Pancreas (tissue), 10 donors: ENCODE results near the gene LAMP5. TPM values are rescaled to one million over a fixed set of nuclear protein-coding genes. Genes with fewer than 3 reads are reported as not detected.

Source experiments
- ATAC-seq, 4 donors: fragments of 200-7000 bp; cut with Tn5 transposase; one replicate each; pipeline versions ENCODE4 v1.8.0 to v1.9.1; 2020; ENCODE audit warnings: mild to moderate bottlenecking in 4 of 4, moderate library complexity in 4 of 4
- DNase-seq, 6 donors: peaks; one replicate each; pipeline ENCODE4 v3.0.0-alpha.2; 2020
- FAIRE-seq: peaks from 2 replicates; lab custom pipeline; 2012; peaks lifted over from hg19 to GRCh38; lab: Jason Lieb, UNC
- H3K27ac ChIP-seq, 4 donors: fragments of 200-600 bp; sonication (generic); 1 replicate in 3 of 4; 2 replicates in 1 of 4; pipeline versions ENCODE4 v1.5.0 to v1.8.0; 2020
- H3K27me3 ChIP-seq, 4 donors: fragments of 200-600 bp; one replicate each; pipeline ENCODE4 v1.8.0; 2021
- H3K36me3 ChIP-seq, 3 donors: fragments of 200-600 bp; sonication (generic) in 1 of 3; one replicate each; pipeline versions ENCODE4 v1.5.0 to v1.8.0; 2020 to 2021
- H3K4me1 ChIP-seq, 3 donors: fragments of 200-600 bp; one replicate each; pipeline ENCODE4 v1.8.0; 2021
- H3K4me3 ChIP-seq, 4 donors: fragments of 200-600 bp; sonication (generic) in 2 of 4; one replicate each; pipeline versions ENCODE4 v1.5.0 to v1.8.0; 2020 to 2021
- H3K9me3 ChIP-seq, 4 donors: fragments of 200-600 bp; one replicate each; pipeline ENCODE4 v1.8.0; 2021
- CTCF ChIP-seq, 4 donors: fragments of 200-600 bp; sonication (generic) in 3 of 4; IDR thresholded peaks; one replicate each; pipeline versions ENCODE4 v1.5.0 to v1.8.0; 2021; ENCODE audit warnings: antibody characterized with exemption in 4 of 4
- WGBS, 2 donors: extraction: QIAGEN DNeasy Blood & Tissue Kit; methylation state at CpG; one replicate each; pipeline ENCODE4 v1.1.7; 2013; 5-methylcytosine and 5-hydroxymethylcytosine counted together
- intact Hi-C, 3 donors: fragments of 100-400 bp; cut with DNase I; formaldehyde crosslinking; loops; one replicate each; pipeline versions ENCODE4 v1.11.1 to v1.14.2; 2022
- polyA plus RNA-seq, 2 donors: library from polyadenylated mRNA; stranded (reverse); fragments of 200-250 nt; gene quantifications; one replicate each; pipeline ENCODE4 v1.2.3, GENCODE V29; 2013
- total RNA-seq, 6 donors: library from RNA; stranded (reverse); fragmentation: NEBNext Ultra II Directional in 4 of 6; extraction: Animal tissue kit (Norgen Biotek cat#: 25700) in 4 of 6; gene quantifications; one replicate each; pipeline versions ENCODE4 v1.2.1 to v1.2.4, GENCODE V29; 2021 to 2023
- donor health status: healthy with polysubstance abuse.
- donor health status: DM: no; HTN: no; CAD: no; lungs with moderate emphysema.
- donor health status: DM: no; HTN: no; CAD: no.
- donor health status: control.
- donor health status: control.
- donor health status: Bipolar disorder and iron deficiency.
- donor health status: DM: yes; HTN: yes; CAD: no.
- donor health status: DM: no; HTN: no; CAD: no.
- donor health status: DM: no; HTN: no; CAD: no.
- donor health status: DM: yes; HTN: yes; CAD: no.

Gene LAMP5
- 1 to 10 TPM in 1 of 6 donors, under 1 TPM in 3, not detected in 2; 0.09 to 3.9 (median 0.40) TPM for total RNA-seq
- polyA plus RNA-seq, result under 1 TPM in 1 of 2 donors, not detected in 1; 0.16 TPM

GRCh38 chr20:9514461-9515213 lies at the start of gene LAMP5:
LAMP5 (plus strand) TSS chr20:9514590; CDS start chr20:9514853, 263 bp downstream.
- no peaks in the 10 kb centered on the region for H3K36me3 ChIP-seq
- no peak for TF ChIP-seq CTCF (IDR thresholded peaks at IDR 0.05)
- 1 to 2% methylated on average over 38 of the region's 38 CpGs for WGBS, 2 donors
- intact Hi-C loops, result no loop called here
- ATAC-seq (peak; percentile 67 to 84 (median 82)), FAIRE-seq (no peak), DNase-seq (peak in 2 of 6 donors; percentile 55 to 67)
- H3K27me3 ChIP-seq, result peaks cover 0 to 11% (median 2%) of the 10 kb centered on the region in 4 donors
- H3K27ac ChIP-seq, result no peak within 1 kb of the TSS
- no peaks in the 10 kb centered on the region for H3K4me1 ChIP-seq
- no peaks in the 10 kb centered on the region for H3K9me3 ChIP-seq
- H3K4me3 ChIP-seq, result peak within 1 kb of the TSS in 3 of 4 donors; percentile 6 to 28 (median 14)

GRCh38 chr20:9467995-9468394 lies 46.4 kb upstream of the LAMP5 start:
- Histone ChIP-seq H3K27me3 (no peaks in the 10 kb centered on the region), H3K9me3 (no peaks in the 10 kb centered on the region), H3K36me3 (no peaks in the 10 kb centered on the region), H3K4me3 (no peak overlapping the region), H3K27ac (no peak overlapping the region), H3K4me1 (no peaks in the 10 kb centered on the region)
- FAIRE-seq, result no peak
- TF ChIP-seq CTCF (IDR thresholded peaks at IDR 0.05), result peak in 2 of 4 donors; percentile 19 to 22
- no peak for ATAC-seq
- DNase-seq, result no peak
- intact Hi-C loops, result no loop called here
- WGBS, 2 donors, result 27 to 42% methylated on average over 3 of the region's 3 CpGs

- no peak for FAIRE-seq
- Histone ChIP-seq H3K4me3 (no peak overlapping the region), H3K9me3 (no peaks in the 10 kb centered on the region), H3K4me1 (no peaks in the 10 kb centered on the region), H3K27ac (no peak overlapping the region), H3K27me3 (no peaks in the 10 kb centered on the region), H3K36me3 (no peaks in the 10 kb centered on the region)
- intact Hi-C loops, result loop anchor here in 1 of 3 donors (10.0 kb wide), 1 partner anchor 60 kb away; no protein-coding TSS in a partner anchor
- WGBS, 2 donors, result 87 to 95% methylated on average over 2 of the region's 2 CpGs
- no peak for TF ChIP-seq CTCF (IDR thresholded peaks at IDR 0.05)
- no peak for ATAC-seq
- no peak for DNase-seq
These were observed 39.5 kb upstream of the LAMP5 start for GRCh38 chr20:9474835-9475415.

GRCh38 chr20:9475456-9475855 lies 38.9 kb upstream of the LAMP5 start:
- no peaks in the 10 kb centered on the region for H3K27me3 ChIP-seq
- no peak overlapping the region for H3K27ac ChIP-seq
- H3K4me1 ChIP-seq, result no peaks in the 10 kb centered on the region
- intact Hi-C loops, result loop anchor here in 1 of 3 donors (10.0 kb wide), 1 partner anchor 59 kb away; no protein-coding TSS in a partner anchor
- DNase-seq, result no peak
- no peak for TF ChIP-seq CTCF (IDR thresholded peaks at IDR 0.05)
- no peak overlapping the region for H3K4me3 ChIP-seq
- FAIRE-seq, result no peak
- ATAC-seq, result no peak
- no peaks in the 10 kb centered on the region for H3K9me3 ChIP-seq
- no peaks in the 10 kb centered on the region for H3K36me3 ChIP-seq
